Fibroblast of villous mesenchyme (primary cell): ENCODE results near the gene AOPEP. TPM values are rescaled to one million over a fixed set of nuclear protein-coding genes. Genes with fewer than 3 reads are reported as not detected.

Experiments used
- DNase-seq: peaks from one replicate; pipeline ENCODE4 v3.0.0-alpha.2; 2010; ENCODE audit warnings: low read depth
- H3K4me3 ChIP-seq: 2 replicates; pipeline ENCODE4 v1.5.1; 2011; ENCODE audit warnings: low read depth, mild to moderate bottlenecking, low read length
- CTCF ChIP-seq: IDR thresholded peaks from 2 replicates; pipeline ENCODE4 v1.5.1; 2012; ENCODE audit warnings: low read depth, mild to moderate bottlenecking, low read length; ENCODE audit not compliant: insufficient read depth
- total RNA-seq: library from RNA; depleted of rRNA; stranded (reverse); fragments of >200 nt; gene quantifications from 2 replicates; pipeline ENCODE4 v1.2.3, GENCODE V29; 2012

The AOPEP gene
- total RNA-seq, 1 donor = 153 TPM

GRCh38 chr9:94823710-94824109 lies 97.2 kb downstream of the AOPEP start:
- no peak for TF ChIP-seq CTCF
- H3K4me3 ChIP-seq = no peak overlapping the region
- no peak for DNase-seq

- TF ChIP-seq CTCF = no peak
- no peak overlapping the region for H3K4me3 ChIP-seq
- DNase-seq = no peak
Measured at GRCh38 chr9:94824411-94824810, 97.9 kb downstream of the AOPEP start.

GRCh38 chr9:94824913-94825610 lies 98.6 kb downstream of the AOPEP start:
- no peak for TF ChIP-seq CTCF
- DNase-seq = no peak
- H3K4me3 ChIP-seq = no peak overlapping the region

GRCh38 chr9:94825611-94825958 lies 99.1 kb downstream of the AOPEP start:
- H3K4me3 ChIP-seq = no peak overlapping the region
- DNase-seq = no peak
- no peak for TF ChIP-seq CTCF

- no peak overlapping the region for H3K4me3 ChIP-seq
- TF ChIP-seq CTCF = no peak
- no peak for DNase-seq
Measured at GRCh38 chr9:94826044-94826443, 99.5 kb downstream of the AOPEP start.

- H3K4me3 ChIP-seq = no peak overlapping the region
- TF ChIP-seq CTCF = no peak
- no peak for DNase-seq
Measured at GRCh38 chr9:94826644-94827410, 100.3 kb downstream of the AOPEP start.
